Kidney epithelial cell (primary cell): ENCODE data around the gene CACNB2. TPM values are rescaled to one million over a fixed set of nuclear protein-coding genes. Genes with fewer than 3 reads are reported as not detected.
A peak's percentile ranks its signal among the peaks of the same experiment; 100 is the strongest.

Source experiments
- DNase-seq: peaks from one replicate; pipeline ENCODE4 v3.0.0-alpha.2; 2010; ENCODE audit warnings: low read depth
- H3K27me3 ChIP-seq: 2 replicates; pipeline ENCODE4 v1.6.0; 2011; ENCODE audit warnings: low read length; ENCODE audit not compliant: control insufficient read depth, insufficient read depth
- H3K36me3 ChIP-seq: 2 replicates; pipeline ENCODE4 v1.5.1; 2011; ENCODE audit warnings: low read length; ENCODE audit not compliant: control insufficient read depth, insufficient read depth
- H3K4me3 ChIP-seq: 2 replicates; pipeline ENCODE4 v1.5.1; 2011; ENCODE audit warnings: low read depth, mild to moderate bottlenecking, control low read depth, low read length
- total RNA-seq: library from RNA; depleted of rRNA; stranded (reverse); fragments of >200 nt; gene quantifications from 2 replicates; pipeline ENCODE4 v1.2.3, GENCODE V29; 2015
- TF ChIP-seq, protein P1 (sequence below): IDR thresholded peaks from 2 replicates; pipeline ENCODE4 v1.5.1; 2011; ENCODE audit warnings: mild to moderate bottlenecking, moderate library complexity, low read length, control low read depth, inconsistent platforms; ENCODE audit not compliant: insufficient read depth, poor library complexity, severe bottlenecking

The CACNB2 gene
- total RNA-seq, 1 donor from 2014 or later: 0.04 TPM

DNA sequence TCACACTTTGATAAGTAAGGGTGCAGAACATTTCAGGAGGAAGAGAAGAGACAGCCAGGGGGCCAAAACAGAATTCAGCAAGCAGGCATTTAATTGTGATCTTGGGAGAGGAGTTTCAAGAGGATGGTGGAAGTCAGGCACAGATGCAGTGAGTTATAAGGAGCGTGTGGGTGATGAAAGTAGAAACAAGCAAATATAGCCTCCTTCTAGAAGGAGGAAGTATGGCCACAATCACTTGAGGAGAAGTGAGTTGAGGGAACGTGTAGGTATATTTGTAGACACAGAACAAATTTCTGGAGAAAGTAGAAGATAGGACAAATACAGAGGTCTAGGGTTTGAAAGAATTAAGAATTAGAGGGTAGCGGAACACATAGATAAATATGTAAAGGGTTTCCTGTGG lies 165.8 kb downstream of the CACNB2 start:
- TF ChIP-seq, protein P1, sequence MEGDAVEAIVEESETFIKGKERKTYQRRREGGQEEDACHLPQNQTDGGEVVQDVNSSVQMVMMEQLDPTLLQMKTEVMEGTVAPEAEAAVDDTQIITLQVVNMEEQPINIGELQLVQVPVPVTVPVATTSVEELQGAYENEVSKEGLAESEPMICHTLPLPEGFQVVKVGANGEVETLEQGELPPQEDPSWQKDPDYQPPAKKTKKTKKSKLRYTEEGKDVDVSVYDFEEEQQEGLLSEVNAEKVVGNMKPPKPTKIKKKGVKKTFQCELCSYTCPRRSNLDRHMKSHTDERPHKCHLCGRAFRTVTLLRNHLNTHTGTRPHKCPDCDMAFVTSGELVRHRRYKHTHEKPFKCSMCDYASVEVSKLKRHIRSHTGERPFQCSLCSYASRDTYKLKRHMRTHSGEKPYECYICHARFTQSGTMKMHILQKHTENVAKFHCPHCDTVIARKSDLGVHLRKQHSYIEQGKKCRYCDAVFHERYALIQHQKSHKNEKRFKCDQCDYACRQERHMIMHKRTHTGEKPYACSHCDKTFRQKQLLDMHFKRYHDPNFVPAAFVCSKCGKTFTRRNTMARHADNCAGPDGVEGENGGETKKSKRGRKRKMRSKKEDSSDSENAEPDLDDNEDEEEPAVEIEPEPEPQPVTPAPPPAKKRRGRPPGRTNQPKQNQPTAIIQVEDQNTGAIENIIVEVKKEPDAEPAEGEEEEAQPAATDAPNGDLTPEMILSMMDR: no peak
- no peaks in the 10 kb centered on the region for H3K36me3 ChIP-seq
- no peak for DNase-seq
- no peak overlapping the region for H3K4me3 ChIP-seq
- no peaks in the 10 kb centered on the region for H3K27me3 ChIP-seq

DNA sequence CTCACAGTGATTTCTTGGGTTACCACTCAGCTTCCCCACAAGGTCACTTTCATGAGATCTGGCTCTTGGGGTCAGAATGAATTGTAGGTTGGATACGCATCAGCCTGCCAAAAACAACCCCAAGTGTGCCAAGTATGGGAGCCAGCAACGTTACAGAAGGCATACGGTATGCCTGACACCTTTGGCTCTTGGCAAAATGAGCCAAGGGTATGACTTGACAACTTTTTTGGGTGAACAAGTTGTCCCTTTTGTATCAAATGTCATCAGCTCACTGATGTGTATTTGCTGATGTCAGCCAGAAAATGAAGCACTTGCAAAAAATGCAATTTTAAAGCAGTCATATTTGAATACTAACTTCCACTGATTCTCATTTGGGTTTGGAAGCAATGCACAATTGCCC lies 168.4 kb downstream of the CACNB2 start:
- no peak overlapping the region for H3K4me3 ChIP-seq
- no peak for DNase-seq
- no peaks in the 10 kb centered on the region for H3K27me3 ChIP-seq
- TF ChIP-seq, protein P1: no peak
- no peaks in the 10 kb centered on the region for H3K36me3 ChIP-seq

DNA sequence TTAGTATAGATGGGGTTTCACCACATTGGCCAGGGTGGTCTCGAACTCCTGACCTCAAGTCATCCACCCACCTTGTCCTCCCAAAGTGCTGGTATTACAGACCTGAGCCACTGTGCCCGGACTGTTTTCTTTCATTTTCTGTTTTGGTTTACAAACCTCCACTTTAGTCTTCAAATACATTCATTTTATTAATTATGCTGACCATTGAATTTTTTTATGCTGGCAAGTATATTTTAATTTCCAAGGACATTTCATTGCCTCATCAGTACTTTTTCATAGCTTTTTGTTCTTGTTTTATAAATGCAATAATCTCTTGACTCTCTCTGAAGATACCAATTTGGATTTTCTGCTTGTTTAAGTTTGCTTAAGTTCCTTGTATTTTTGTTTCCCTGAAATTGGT lies 170.5 kb downstream of the CACNB2 start:
- no peaks in the 10 kb centered on the region for H3K36me3 ChIP-seq
- TF ChIP-seq, protein P1: no peak

DNA sequence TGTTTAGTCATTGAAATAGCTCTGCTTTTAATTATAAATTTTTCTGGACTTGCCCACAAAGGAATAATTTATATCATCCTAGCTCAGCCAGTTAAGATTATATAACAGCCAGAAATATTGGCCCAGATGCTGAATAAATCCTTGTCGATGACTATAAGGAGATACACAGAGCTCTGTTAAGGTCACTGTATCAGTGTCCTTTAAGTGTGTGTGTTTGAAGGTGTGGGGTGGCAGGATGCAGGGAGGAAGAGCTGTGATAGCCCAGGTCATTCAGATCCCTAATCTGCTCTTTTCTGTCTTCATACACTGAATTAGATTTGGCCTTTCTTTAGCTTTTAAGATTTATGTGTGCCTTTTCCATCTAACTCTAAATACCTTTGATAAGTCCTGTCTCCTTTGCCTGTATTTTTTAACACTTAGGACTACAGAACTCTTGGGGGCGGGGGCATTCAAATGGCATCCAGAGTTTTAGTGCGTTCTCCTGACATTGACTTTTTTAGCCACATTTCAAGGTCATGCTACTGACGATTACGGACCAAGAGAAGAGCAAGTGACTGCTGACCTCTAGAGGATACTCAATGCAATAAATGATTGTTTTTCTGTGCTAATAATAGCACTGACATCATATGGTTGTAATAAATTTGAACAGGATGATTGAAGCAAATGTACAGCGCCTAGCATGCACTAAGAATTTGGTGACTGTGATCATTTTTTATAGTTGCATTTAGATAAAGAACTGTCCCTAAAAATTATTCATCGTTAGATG lies 172.3 kb downstream of the CACNB2 start:
- Histone ChIP-seq H3K36me3 (no peaks in the 10 kb centered on the region), H3K27me3 (no peaks in the 10 kb centered on the region), H3K4me3 (no peak overlapping the region)
- peak; percentile 21 for DNase-seq
- TF ChIP-seq, protein P1: peak; percentile 40

More for the DNA sequence above, 170.5 kb downstream of the CACNB2 start:
- Histone ChIP-seq H3K27me3 (no peaks in the 10 kb centered on the region), H3K4me3 (no peak overlapping the region)
- no peak for DNase-seq

DNA sequence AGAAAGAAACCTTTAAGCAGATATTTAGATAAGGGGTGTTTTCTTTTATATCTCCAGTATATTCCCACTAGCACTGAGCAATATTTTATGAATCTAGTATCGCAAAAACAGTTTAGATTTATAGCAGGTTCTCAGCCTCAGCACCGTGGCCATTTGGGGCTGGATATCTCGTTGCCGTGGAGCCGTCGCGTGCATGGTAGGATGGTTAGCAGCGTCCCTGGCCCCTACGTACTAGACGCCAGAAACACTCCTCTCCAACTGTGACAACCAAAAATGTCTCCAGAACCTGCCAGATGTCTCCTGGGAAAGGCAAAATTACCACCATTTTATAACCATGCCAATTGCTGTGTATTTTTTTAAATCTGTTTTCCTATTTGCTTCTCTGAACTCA lies 172.9 kb downstream of the CACNB2 start:
- H3K27me3 ChIP-seq: no peaks in the 10 kb centered on the region
- DNase-seq: no peak
- no peaks in the 10 kb centered on the region for H3K36me3 ChIP-seq
- TF ChIP-seq, protein P1: no peak
- no peak overlapping the region for H3K4me3 ChIP-seq

DNA sequence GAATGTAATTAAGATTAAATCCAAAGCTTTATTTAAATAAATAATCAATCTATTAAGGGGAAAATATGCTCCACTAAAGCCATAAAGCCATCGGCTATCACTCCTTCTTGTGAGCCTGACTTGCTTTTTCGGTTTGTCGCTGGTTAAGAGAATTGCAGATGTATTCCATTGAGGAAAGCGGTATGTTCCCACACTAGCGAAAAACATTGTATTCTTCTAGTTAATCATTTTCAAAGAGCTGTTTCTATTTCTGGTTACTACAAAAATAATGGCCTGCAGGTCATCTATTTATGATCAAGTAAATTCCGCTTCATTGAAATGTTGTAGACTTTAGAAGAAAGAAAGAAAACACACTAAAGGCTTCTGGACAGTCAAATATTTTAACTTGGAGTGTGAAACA lies 173.4 kb downstream of the CACNB2 start:
- TF ChIP-seq, protein P1: no peak
- Histone ChIP-seq H3K4me3 (no peak overlapping the region), H3K36me3 (no peaks in the 10 kb centered on the region), H3K27me3 (no peaks in the 10 kb centered on the region)
- no peak for DNase-seq
